ENCODE data around the gene KRTAP13-1. TPM values are rescaled to one million over a fixed set of nuclear protein-coding genes. Genes with fewer than 3 reads are reported as not detected.

The KRTAP13-1 gene
- total RNA-seq, result not detected in 2 replicates

- no peak for DNase-seq (ENCODE audit: low read depth, low spot score)
Observed at GRCh38 chr21:30395731-30396130, at the start of gene KRTAP13-1. KRTAP13-1 (plus strand) TSS chr21:30396031; CDS start chr21:30396087, 56 bp downstream.

- no peak for DNase-seq (ENCODE audit: low read depth, low spot score)
Observed at GRCh38 chr21:30348506-30348905, 47.3 kb upstream of the KRTAP13-1 start, which contains the start of gene KRTAP23-1. KRTAP23-1 (minus strand) TSS chr21:30348606; CDS start chr21:30348606, 0 bp downstream.

- no peak for DNase-seq (ENCODE audit: low read depth, low spot score)
Observed at GRCh38 chr21:30349572-30349971, 46.3 kb upstream of the KRTAP13-1 start.

- no peak for DNase-seq (ENCODE audit: low read depth, low spot score)
Observed at GRCh38 chr21:30351534-30351933, 44.3 kb upstream of the KRTAP13-1 start.

GRCh38 chr21:30354308-30355005 lies 41.4 kb upstream of the KRTAP13-1 start:
- DNase-seq (ENCODE audit: low read depth, low spot score), result no peak

GRCh38 chr21:30355906-30356305 lies 39.9 kb upstream of the KRTAP13-1 start:
- no peak for DNase-seq (ENCODE audit: low read depth, low spot score)

GRCh38 chr21:30372139-30372770 lies 23.6 kb upstream of the KRTAP13-1 start, which contains the start of gene KRTAP13-2:
KRTAP13-2 (minus strand) TSS chr21:30372271; CDS start chr21:30372213, 58 bp downstream.
- no peak for DNase-seq (ENCODE audit: low read depth, low spot score)

GRCh38 chr21:30382201-30382600 lies 13.6 kb upstream of the KRTAP13-1 start:
- no peak for DNase-seq (ENCODE audit: low read depth, low spot score)

GRCh38 chr21:30391492-30392025 lies 4.3 kb upstream of the KRTAP13-1 start:
- DNase-seq (ENCODE audit: low read depth, low spot score), result no peak

- no peak for DNase-seq (ENCODE audit: low read depth, low spot score)
Observed at GRCh38 chr21:30408782-30409494, 13.1 kb downstream of the KRTAP13-1 start.

- no peak for DNase-seq (ENCODE audit: low read depth, low spot score)
Observed at GRCh38 chr21:30415993-30416392, 20.2 kb downstream of the KRTAP13-1 start.

- no peak for DNase-seq (ENCODE audit: low read depth, low spot score)
Observed at GRCh38 chr21:30425826-30426225, 30.0 kb downstream of the KRTAP13-1 start, which contains the start of gene KRTAP13-3. KRTAP13-3 (minus strand) TSS chr21:30425926; CDS start chr21:30425912, 14 bp downstream.

GRCh38 chr21:30426731-30427130 lies 30.9 kb downstream of the KRTAP13-1 start:
- no peak for DNase-seq (ENCODE audit: low read depth, low spot score)

- no peak for DNase-seq (ENCODE audit: low read depth, low spot score)
Observed at GRCh38 chr21:30430170-30430655, 34.4 kb downstream of the KRTAP13-1 start, which contains the start of gene KRTAP13-4. KRTAP13-4 (plus strand) TSS chr21:30430220; CDS start chr21:30430276, 56 bp downstream.

- DNase-seq (ENCODE audit: low read depth, low spot score), result no peak
Observed at GRCh38 chr21:30434033-30434631, 38.3 kb downstream of the KRTAP13-1 start.

GRCh38 chr21:30437010-30437565 lies 41.3 kb downstream of the KRTAP13-1 start:
- DNase-seq (ENCODE audit: low read depth, low spot score), result no peak

GRCh38 chr21:30439975-30440374 lies 44.1 kb downstream of the KRTAP13-1 start, which contains the start of gene KRTAP15-1:
KRTAP15-1 (plus strand) TSS chr21:30440275; CDS start chr21:30440328, 53 bp downstream.
- DNase-seq (ENCODE audit: low read depth, low spot score), result no peak

GRCh38 chr21:30443226-30443625 lies 47.4 kb downstream of the KRTAP13-1 start:
- no peak for DNase-seq (ENCODE audit: low read depth, low spot score)

GRCh38 chr21:30444204-30444603 lies 48.4 kb downstream of the KRTAP13-1 start:
- DNase-seq (ENCODE audit: low read depth, low spot score), result no peak
